ACHN (cell line): Measurements from ENCODE around the gene SLC4A2.

Source experiments
- DNase-seq: peaks from one replicate; pipeline ENCODE4 v3.0.0-alpha.2; 2015
- in situ Hi-C: cut with HindIII; loops from 2 replicates; pipeline ENCODE4 v1.10.0; 2017; ENCODE audit warnings: low sequenced_read_pairs, low pct_ligation_motif_present, low pct_unique_long_range_greater_than_20kb

SLC4A2 gene

GRCh38 chr7:151074817-151075661 is 15.7 kb downstream of the SLC4A2 start:
- in situ Hi-C loops: no loop called here
- no peak for DNase-seq

DNA sequence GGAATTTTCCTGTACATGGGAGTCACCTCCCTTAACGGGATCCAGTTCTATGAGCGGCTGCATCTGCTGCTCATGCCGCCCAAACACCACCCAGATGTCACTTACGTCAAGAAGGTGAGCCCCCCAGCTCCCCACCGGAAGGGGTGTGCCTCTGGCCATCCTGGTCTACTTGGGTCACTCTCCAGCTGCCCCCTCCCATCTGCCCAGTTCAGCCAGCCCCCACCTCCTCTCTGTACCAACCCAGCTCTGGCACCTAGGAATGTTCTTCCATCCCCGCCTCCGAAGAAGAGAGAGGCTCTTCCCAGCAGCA is 16.2 kb downstream of the SLC4A2 start:
- DNase-seq: no peak
- in situ Hi-C loops: no loop called here

DNA sequence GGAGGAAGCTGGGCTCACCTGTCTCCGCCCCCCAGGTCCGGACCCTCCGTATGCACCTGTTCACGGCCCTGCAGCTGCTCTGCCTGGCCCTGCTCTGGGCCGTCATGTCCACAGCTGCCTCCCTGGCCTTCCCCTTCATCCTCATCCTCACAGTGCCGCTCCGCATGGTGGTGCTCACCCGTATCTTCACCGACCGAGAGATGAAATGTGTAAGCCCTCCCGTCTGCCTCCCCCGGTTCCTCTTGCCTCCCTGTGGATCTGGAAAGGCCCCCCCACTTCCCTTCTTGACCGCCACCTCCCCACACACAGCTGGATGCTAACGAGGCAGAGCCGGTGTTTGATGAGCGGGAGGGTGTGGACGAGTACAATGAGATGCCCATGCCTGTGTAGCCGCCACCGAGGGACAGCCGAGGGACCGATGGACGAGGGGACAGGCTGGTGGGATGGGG is 16.6 kb downstream of the SLC4A2 start:
- in situ Hi-C loops: no loop called here

GRCh38 chr7:151076863-151077704 is 17.7 kb downstream of the SLC4A2 start:
- peak; percentile 58 for DNase-seq

More for the DNA sequence above, 16.6 kb downstream of the SLC4A2 start:
- no peak for DNase-seq

GRCh38 chr7:151077705-151078232 is 18.4 kb downstream of the SLC4A2 start:
- in situ Hi-C loops: no loop called here
- no peak for DNase-seq

More at GRCh38 chr7:151076863-151077704, 17.7 kb downstream of the SLC4A2 start:
- in situ Hi-C loops: no loop called here

GRCh38 chr7:151078233-151079040 is 19.0 kb downstream of the SLC4A2 start:
- no peak for DNase-seq
- in situ Hi-C loops: no loop called here

DNA sequence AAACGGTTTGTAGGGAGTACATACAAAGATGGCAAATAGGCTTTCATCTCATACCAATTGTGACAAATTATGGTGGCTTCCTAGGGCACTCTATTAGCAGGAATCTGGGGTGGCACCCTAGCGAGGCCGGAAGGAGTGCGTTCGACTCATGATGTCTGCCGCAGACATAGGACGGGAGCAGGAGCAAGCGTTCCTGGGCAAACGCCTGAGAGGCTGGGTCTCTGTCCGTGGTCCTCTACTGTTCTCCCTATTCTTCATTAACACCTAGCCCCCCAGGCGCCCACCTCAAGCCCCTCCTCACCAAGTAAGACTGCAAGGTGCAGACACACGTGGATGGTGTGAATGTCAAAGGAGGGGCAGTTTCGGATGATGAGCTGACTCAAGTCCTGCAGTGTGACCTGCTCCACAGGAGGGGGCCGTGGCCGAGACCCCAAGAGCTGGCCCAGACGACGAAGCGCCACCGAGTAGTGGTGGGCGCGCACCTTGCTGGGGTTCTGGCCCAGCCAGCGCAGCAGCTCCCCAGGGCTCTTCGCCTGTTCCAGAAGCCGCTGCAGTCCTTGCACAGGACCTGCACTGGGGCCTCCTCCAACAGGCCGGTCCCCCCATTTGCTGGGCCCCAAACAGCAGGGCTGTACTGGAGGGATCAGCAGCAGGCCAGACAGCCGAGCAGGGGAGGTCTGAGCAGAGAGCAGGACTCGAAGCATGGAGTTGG is 20.0 kb downstream of the SLC4A2 start:
- in situ Hi-C loops: no loop called here

GRCh38 chr7:151080067-151080521 is 20.7 kb downstream of the SLC4A2 start:
- in situ Hi-C loops: no loop called here
- peak; percentile 51 for DNase-seq

More for the DNA sequence above, 20.0 kb downstream of the SLC4A2 start:
- no peak for DNase-seq

DNA sequence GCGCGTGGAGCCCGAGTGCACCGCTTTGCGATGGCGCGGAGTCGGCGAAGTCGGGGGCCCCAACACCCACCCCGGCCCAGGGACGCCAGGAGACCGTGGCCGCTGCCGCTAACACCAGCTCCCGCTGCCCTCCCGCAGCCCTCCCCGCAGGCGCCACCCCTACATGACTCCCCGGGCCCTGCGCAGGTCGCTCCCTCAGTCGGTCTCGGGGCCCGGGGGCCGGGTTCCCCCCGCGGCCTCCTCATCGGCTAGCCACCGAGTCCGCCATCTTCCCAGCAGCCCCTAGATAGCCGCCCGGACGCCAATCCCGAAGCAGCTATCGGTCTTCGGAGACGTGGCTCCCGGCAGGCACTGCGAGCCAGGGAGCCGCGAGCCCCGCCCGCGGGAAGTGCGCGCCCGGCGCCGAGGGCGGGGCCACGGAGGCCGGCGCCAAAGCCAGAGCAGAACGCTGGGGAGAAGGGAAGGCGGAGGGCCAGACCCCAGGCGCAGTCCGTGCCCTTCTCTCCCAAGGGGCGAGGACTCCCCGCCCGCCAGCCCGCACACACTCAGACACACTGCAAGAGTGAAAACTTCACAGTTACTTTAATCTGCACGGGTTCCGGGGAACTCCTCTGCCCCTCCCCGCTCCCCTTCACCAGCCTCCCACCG is 21.3 kb downstream of the SLC4A2 start, which contains the start of gene FASTK:
Gene FASTK, minus strand, starts transcription at position 288 of the 648 bp plus-strand sequence. Its CDS starts 43 bp downstream, at position 245.
- in situ Hi-C loops: no loop called here

GRCh38 chr7:151081170-151082101 is 22.0 kb downstream of the SLC4A2 start:
- DNase-seq: no peak
- in situ Hi-C loops: no loop called here

More for the DNA sequence above, 21.3 kb downstream of the SLC4A2 start, which contains the start of gene FASTK:
- peak; percentile 96 for DNase-seq

DNA sequence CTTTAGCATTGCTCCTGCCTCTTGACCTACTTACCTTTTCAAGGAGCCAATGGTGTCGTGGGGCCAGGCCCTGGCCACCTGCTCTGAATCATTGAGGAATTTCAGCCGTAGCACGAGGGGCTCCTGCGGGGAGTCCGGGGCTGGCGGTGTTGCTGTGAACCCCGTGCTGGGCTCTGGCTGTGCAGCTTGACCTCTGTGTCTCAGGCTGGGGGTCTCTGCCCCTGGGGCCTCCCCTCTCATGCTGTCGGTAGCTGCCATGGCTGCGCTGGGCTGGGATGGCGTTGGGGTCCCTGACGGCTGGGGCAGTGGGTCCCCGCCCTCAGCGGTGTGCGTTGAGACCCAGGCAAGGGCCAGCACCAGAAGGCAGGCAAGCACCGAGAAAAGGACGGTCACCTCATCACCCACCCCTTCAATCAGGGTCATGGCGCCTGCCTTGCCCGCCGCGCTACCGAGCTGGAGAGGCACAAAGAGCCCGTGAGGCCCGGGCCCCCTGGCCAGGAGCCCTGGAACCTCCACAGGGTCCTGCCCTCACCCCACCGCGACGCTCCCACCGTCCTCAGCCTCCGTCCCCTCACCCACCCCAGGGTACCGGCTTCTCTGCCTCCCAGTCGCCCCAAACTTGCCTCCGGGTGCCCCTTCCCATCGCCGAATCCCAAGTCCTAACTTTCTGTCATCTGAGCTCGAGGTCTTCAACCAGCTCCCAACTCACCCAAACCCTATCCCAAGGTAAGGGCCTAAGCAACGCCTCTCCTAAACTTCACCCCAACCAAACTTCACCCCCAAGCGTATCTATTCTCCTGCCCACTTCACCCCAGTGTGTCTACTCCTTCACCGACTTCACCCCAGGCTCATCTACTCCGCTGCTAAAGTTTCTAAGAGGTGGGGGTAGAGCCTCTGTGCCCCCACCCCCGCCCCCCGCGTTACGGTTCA is 23.0 kb downstream of the SLC4A2 start:
- in situ Hi-C loops: no loop called here
- no peak for DNase-seq

GRCh38 chr7:151083071-151083823 is 23.9 kb downstream of the SLC4A2 start, which contains the start of gene TMUB1:
Gene TMUB1 (minus strand): TSS chr7:151083493. CDS start chr7:151082563, 930 bp downstream.
- DNase-seq: peak; percentile 71

DNA sequence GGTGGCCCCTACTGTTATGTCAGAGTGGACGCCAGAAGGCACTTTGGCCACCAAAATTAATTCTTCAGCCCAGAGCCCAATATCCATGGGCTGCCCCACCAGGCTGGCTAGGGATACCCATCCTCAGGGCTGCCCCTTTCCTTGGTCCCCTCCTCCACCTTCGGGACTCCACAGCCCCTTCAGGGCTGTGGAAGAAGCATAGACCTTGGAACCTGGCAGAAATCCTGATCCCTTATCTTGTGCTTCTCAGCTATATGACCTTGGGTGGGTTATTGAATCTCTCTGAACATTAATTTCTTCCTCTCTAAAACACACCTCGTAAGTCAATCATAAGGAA is 24.4 kb downstream of the SLC4A2 start:
- in situ Hi-C loops: no loop called here
- no peak for DNase-seq

More at GRCh38 chr7:151083071-151083823, 23.9 kb downstream of the SLC4A2 start, which contains the start of gene TMUB1:
- in situ Hi-C loops: no loop called here

DNA sequence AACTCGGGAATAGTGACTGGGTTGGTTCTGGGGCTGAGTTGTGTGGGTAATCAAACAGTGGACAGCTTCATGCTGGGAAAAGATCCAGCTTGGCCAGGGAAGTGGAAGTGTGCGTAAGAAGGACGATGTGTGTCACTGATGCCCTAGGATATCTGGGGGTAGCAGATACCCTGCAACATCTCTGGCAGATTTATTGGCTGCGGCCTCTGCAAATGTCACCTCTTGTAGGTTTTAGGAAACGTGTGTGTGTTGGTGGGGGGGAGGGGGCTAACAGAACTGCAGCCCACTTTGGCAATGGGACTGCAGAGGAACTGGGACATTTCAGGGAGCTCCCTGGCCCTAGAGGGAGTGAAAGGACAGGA is 25.9 kb downstream of the SLC4A2 start:
- DNase-seq: no peak
- in situ Hi-C loops: loop anchor here (5.0 kb wide), 1 partner anchor 62 kb away; no protein-coding TSS in a partner anchor
